Uterus (tissue), 2 donors: ENCODE data around the gene SH3RF3.

Source experiments
- CTCF ChIP-seq, 4 experiments: fragments of 200-600 bp in 2 of 4; fragments of 450-650 bp in 2 of 4; sonication (generic) in 2 of 4; IDR thresholded peaks; one replicate each; pipeline ENCODE4 v1.5.1; 2016 to 2019; ENCODE audit warnings: antibody characterized with exemption in 4 of 4, mild to moderate bottlenecking in 2 of 4, moderate library complexity in 1 of 4
- POLR2A ChIP-seq, 2 donors: fragments of 450-650 bp; IDR thresholded peaks; one replicate each; pipeline ENCODE4 v1.6.1; 2016; ENCODE audit warnings: antibody characterized with exemption in 2 of 2, mild to moderate bottlenecking in 1 of 2, moderate library complexity in 1 of 2

GRCh38 chr2:109271920-109272319 is 142.9 kb downstream of the SH3RF3 start:
- no peak for TF ChIP-seq POLR2A (IDR thresholded peaks at IDR 0.05)
- no peak for TF ChIP-seq CTCF (IDR thresholded peaks at IDR 0.05)
